ENCODE results near the gene FSD2.

- TF ChIP-seq, protein P1, sequence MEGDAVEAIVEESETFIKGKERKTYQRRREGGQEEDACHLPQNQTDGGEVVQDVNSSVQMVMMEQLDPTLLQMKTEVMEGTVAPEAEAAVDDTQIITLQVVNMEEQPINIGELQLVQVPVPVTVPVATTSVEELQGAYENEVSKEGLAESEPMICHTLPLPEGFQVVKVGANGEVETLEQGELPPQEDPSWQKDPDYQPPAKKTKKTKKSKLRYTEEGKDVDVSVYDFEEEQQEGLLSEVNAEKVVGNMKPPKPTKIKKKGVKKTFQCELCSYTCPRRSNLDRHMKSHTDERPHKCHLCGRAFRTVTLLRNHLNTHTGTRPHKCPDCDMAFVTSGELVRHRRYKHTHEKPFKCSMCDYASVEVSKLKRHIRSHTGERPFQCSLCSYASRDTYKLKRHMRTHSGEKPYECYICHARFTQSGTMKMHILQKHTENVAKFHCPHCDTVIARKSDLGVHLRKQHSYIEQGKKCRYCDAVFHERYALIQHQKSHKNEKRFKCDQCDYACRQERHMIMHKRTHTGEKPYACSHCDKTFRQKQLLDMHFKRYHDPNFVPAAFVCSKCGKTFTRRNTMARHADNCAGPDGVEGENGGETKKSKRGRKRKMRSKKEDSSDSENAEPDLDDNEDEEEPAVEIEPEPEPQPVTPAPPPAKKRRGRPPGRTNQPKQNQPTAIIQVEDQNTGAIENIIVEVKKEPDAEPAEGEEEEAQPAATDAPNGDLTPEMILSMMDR (IDR thresholded peaks at IDR 0.05) = no peak
- TF ChIP-seq EZH2 (IDR thresholded peaks at IDR 0.05; ENCODE audit: borderline replicate concordance, insufficient read depth, low read depth, low read length, poor library complexity, severe bottlenecking) = no peak
Observed at GRCh38 chr15:82846621-82847020, 40.8 kb upstream of the FSD2 start.

Data from B cell (primary cell).